Pons (tissue), 1 donor: ENCODE data around the gene ZFP3.
"Not testable (repeated sequence)": the region's sequence is repeated elsewhere in the genome, so short reads cannot be mapped to it uniquely, and the experiment has no call there.

Experiments used
- DNase-seq: peaks from one replicate; pipeline ENCODE4 v3.0.0-alpha.2; 2016; ENCODE audit warnings: low spot score

ZFP3 gene

GRCh38 chr17:5138616-5139457 lies 60.6 kb downstream of the ZFP3 start:
- no peak for DNase-seq

DNA sequence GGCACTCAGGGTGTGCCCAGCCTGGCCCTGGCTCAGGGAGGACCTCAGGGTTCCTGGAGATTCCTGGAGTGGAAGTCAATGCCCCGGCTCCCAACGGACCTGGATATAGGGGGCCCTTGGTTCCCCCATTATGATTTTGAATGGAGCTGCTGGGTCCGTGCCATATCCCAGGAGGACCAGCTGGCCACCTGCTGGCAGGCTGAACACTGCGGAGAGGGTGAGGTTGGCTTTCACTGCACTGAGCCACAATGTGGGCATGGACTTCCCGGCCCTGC lies 61.1 kb downstream of the ZFP3 start:
- DNase-seq: no peak

GRCh38 chr17:5142877-5143276 lies 64.6 kb downstream of the ZFP3 start:
- DNase-seq: not testable (repeated sequence)
